GM21390 (cell line): ENCODE data around the gene SCGB3A1.

Experiments
- ATAC-seq: cut with Tn5 transposase; IDR thresholded peaks from one replicate; pipeline ENCODE4 v1.9.1; 2021; ENCODE audit not compliant: unreplicated experiment

The SCGB3A1 gene

GRCh38 chr5:180591311-180591887 is at the start of gene SCGB3A1:
Gene SCGB3A1, minus strand, starts transcription at chr5:180591499. Its CDS starts 37 bp downstream, at chr5:180591462.
- no peak for ATAC-seq

- ATAC-seq: no peak
These were observed 49.2 kb upstream of the SCGB3A1 start for GRCh38 chr5:180640611-180640860.

- ATAC-seq: no peak
These were observed 48.7 kb upstream of the SCGB3A1 start for GRCh38 chr5:180639741-180640610.

- ATAC-seq: no peak
These were observed 48.0 kb upstream of the SCGB3A1 start for GRCh38 chr5:180639287-180639686.

GRCh38 chr5:180637962-180638680 is 46.8 kb upstream of the SCGB3A1 start:
- ATAC-seq: no peak

GRCh38 chr5:180636403-180637075 is 45.2 kb upstream of the SCGB3A1 start:
- ATAC-seq: no peak

GRCh38 chr5:180636016-180636402 is 44.7 kb upstream of the SCGB3A1 start:
- ATAC-seq: no peak

GRCh38 chr5:180633283-180634177 is 42.2 kb upstream of the SCGB3A1 start:
- ATAC-seq: no peak

- ATAC-seq: no peak
These were observed 41.5 kb upstream of the SCGB3A1 start for GRCh38 chr5:180632768-180633167.

- no peak for ATAC-seq
These were observed 40.5 kb upstream of the SCGB3A1 start for GRCh38 chr5:180631549-180632383.

- ATAC-seq: no peak
These were observed 39.1 kb upstream of the SCGB3A1 start for GRCh38 chr5:180630426-180630825.

GRCh38 chr5:180629831-180630382 is 38.6 kb upstream of the SCGB3A1 start:
- no peak for ATAC-seq

GRCh38 chr5:180628827-180629750 is 37.8 kb upstream of the SCGB3A1 start:
- ATAC-seq: no peak

- ATAC-seq: no peak
These were observed 36.9 kb upstream of the SCGB3A1 start for GRCh38 chr5:180628211-180628610.

- ATAC-seq: no peak
These were observed 36.3 kb upstream of the SCGB3A1 start for GRCh38 chr5:180627386-180628120.

GRCh38 chr5:180626661-180627385 is 35.5 kb upstream of the SCGB3A1 start:
- no peak for ATAC-seq
